Right forelimb (tissue), 1 donor: ENCODE results near the gene AGER.

Experiments
- DNase-seq: peaks from one replicate; pipeline ENCODE4 v3.0.0-alpha.2; 2018

The AGER gene

DNA sequence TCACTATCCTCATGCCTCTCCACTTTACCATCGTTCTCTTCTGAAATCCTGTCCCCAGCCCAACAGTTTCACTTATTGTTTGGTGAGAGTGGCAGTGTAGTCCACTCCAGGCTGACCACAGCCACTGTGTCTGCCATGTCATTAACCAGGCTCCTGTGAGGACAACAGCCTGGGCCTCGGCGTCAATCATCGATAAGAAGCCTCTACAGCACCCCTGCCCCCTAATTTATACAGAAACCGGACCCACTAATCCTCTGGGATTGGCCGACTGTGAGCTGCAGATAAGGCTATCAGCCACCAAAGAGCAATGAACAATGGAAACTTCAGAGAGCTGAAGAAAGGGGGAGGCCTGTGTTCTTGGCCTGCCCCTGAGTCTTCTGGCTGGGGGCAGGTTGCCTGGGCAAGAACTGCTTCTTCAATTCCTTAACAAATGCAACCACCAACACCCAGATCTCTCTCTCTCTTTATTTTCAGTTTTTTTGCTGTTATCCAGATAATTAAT, 16.2 kb downstream of the AGER start:
- no peak for DNase-seq

DNA sequence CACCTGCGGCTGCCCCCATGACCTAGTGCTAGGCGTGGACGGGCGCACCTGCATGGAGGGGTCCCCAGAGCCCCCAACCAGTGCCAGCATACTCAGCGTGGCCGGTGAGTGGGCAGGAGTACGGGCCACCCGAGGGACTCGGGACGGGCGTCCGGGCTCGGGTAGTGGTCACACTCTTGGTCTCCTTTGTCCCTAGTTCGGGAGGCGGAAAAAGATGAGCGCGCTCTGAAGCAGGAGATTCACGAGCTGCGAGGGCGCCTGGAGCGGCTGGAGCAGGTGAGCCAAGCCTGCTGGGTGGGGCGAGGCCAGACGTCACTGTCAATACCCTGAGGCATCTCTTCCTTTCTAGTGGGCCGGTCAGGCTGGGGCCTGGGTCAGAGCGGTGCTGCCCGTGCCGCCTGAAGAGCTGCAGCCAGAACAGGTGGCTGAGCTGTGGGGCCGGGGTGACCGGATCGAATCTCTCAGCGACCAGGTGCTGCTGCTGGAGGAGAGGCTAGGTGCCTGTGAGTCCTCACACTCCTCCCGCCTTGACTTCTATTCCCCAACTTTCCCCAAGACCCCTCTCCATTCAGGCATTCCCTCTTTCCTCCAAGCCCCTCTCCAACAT, 16.8 kb downstream of the AGER start:
- no peak for DNase-seq

DNA sequence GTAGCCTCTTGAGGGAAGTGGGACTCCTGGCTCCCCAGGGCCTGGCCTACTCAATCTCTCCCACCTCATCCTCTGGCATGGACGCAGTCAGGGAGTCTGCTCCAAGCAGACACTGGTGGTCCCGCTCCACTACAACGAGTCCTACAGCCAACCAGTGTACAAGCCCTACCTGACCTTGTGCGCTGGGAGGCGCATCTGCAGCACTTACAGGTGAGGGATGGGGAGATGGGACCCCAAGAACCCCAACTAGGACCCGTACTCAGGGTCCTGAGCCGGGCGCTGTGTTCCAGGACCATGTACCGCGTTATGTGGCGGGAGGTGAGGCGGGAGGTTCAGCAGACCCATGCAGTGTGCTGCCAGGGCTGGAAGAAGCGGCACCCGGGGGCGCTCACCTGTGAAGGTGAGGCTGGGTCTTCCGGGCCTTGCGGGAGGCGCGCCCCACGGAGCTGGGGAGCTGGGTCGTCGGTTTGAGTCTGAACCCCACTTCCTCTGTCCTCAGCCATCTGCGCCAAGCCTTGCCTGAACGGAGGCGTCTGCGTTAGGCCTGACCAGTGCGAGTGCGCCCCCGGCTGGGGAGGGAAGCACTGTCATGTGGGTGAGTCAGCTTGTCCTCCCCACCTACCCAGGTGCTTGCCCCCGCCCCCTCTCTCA, 17.5 kb downstream of the AGER start:
- no peak for DNase-seq

DNA sequence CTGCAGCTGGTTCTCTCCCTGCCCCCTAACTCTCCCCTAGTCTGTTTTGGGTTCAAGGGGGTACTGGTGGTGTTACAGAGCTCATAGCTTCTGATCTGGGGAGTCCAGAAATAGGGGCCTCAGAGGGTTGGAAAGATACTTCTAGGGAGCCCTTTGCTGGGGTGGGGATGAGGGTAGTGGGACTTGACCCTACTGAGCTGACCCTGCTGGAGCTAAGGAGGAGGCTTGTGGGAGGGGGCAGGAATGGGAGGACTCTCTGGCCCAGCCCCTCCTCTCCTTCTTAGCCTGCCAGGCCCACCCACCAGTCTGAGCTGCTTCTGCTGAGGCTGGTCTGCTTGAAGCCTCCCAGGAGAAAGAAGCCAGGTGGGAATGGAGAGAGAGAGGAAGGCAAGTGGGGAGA, 19.8 kb downstream of the AGER start, which contains the start of gene EGFL8:
Gene EGFL8, plus strand, starts transcription at position 301 of the 400 bp plus-strand sequence. CDS start 1,571 bp downstream, outside the sequence.
- DNase-seq, result no peak

DNA sequence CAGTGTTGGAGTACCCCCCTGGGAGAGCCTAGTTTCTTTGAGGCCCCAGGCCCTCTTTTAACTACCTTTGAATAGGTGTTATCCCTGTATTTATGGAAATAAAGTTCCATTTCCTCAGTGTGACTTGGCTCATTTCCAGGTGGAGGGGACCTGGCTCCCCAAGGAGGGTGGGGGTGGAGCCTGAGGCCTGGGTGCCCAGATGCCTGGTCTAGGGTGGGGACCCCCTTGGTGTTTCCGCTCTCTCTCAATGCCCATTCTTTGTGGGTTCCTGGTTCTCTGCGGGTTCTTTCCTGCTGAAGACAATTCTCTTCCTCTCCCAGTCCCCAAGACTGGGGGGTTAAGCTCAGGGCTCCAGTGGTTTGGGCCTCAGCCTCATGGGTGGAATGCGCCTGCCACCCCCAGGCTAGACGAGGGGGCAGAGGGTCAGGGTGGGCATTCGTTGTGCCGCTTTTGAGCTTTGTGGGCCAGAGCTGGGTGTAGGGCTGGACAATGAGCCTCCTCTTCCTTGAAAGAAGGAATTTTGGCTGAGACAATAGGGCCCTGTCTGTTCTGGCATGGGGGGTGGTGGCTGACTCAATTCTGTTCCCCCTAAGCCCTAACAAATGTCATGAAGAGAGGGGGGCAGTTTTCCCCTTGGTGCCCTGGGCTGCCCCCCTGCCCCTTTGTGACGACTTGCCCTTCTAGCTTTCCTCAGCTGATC, 20.3 kb downstream of the AGER start:
- DNase-seq, result no peak

DNA sequence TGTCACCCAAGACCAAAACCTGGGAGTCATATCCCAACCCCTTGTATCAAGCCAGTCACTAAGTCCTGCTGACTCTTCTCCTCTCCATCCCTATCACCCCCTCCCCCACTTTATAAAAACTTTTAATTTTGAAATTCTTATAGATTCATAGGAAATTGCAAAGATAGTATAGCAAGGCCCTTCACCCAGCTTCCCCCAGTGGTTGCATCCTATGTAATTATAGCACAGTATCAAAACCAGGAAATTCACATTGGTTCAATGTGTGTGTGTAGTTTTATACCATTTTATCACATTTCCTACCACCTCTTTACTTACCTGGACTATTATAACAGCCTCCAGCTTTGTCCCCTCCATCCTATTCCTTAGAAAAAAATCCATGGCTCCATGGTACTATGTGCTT, 26.0 kb downstream of the AGER start:
- no peak for DNase-seq

DNA sequence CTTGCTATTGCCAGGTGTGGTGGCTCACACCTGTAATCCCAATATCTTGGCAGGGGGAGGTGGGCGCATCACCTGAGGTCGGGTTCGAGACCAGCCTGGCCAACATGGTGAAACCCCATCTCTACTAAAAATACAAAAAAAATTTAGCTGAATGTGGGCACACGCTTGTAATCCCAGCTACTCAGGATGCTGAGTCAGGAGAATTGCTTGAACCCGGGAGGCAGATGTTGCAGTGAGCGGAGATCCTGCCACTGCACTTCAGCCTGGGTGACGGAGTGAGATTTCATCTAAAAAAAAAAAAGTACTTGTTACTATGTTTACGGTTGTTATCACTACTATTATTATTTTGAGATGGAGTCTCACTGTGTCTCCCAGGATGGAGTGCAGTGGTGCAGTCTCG, 27.2 kb downstream of the AGER start:
- DNase-seq, result no peak

- DNase-seq, result no peak
Observed at GRCh38 chr6:32154514-32155161, 29.4 kb downstream of the AGER start.

DNA sequence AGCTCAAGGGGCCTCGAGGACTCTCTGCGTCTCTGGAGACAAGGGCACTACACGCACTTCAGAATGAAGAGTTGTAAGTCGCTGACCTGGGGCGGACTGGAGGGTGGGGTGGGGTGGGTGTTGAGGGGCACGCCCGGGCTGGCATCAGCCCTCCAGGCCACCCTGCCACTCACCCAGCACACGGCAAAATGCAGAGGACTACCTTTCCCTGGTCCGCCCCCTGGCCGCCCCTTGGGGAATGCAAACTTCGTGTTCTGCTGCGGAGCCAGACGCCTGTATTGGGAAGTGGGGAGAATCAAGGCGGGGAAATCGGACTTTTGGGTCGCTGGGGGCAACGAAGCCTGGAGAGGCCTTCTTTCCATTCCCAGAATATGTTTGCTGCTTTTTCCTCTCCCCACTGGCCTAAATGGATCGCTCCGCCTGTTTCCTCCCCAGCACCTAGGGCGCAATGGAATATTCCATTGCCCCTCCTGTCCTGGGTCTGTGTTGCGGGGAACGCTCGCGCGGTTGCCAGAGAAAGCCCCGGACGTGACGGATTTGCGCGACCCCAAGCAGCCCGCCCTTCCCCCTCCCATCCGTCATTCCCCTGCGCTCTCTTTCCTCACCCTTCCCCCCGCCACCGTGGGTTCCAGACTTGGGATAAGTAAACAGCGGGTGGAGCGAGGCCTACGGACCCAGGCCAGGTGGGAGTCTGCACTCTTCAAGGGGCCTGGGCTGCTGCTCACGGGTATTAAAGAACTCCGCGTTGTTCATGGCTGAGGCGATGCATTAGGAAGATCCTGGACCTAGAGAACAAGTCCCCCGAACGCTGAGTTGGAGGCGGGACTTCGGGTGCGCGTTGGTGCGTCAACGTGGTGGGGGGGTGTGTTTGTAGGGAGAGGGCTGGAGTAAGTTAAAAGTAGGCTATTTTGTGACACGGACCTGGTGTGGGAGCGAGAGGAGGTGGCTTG, 30.2 kb downstream of the AGER start, which contains the start of gene PPT2:
Gene PPT2, plus strand, starts transcription at position 578 of the 950 bp plus-strand sequence. CDS start 454 bp downstream, outside the sequence.
- DNase-seq, result peak; percentile 94

- DNase-seq, result no peak
Observed at GRCh38 chr6:32152769-32153563, 31.1 kb downstream of the AGER start.

DNA sequence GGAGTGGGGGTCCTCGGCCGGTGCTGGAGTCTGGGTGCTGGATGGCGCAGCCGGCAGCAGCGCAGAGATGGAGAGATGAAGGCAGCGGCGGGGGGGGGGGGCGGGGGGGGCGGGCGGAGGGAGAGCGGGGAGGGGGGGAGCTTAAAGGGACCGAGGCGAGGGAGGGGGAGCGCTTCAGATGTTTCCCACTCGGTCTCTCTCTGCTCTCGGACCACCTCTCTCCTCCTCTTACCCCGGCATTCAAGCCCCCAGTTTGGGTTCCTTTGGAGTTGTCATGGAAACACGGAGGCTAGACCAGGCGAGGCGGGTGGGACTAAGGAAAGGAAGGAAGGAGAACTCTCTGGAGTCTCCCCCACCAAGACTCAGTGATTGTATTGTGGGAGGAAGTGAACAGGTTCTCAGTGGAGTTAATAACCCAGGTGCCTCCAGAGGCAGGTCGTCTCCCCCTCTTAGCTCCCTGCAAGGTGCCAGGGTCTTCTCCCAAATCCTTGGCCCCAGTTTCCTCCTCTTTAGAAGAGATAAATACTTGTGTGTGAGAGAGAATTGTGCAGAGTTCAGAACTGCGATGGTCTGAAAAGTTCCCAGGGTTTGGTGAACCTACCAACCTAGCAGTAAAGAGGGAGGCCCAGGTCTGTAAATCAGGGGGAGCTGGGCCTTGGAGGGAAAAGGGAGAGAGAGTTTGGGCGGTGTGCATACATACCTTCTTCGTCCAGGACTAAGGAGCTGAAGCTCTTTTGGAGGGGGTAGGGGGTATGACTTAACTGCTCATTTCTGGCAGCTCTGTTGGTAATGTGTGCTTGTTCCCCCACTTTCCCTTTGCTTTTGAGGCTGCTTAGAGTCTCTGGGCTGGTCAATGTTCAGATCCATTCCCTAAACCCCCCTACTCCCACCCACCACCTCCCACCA, 31.9 kb downstream of the AGER start, which contains the start of gene PRRT1:
Gene PRRT1, minus strand, starts transcription at position 77 of the 906 bp plus-strand sequence. CDS start 112 bp downstream, outside the sequence.
- no peak for DNase-seq

DNA sequence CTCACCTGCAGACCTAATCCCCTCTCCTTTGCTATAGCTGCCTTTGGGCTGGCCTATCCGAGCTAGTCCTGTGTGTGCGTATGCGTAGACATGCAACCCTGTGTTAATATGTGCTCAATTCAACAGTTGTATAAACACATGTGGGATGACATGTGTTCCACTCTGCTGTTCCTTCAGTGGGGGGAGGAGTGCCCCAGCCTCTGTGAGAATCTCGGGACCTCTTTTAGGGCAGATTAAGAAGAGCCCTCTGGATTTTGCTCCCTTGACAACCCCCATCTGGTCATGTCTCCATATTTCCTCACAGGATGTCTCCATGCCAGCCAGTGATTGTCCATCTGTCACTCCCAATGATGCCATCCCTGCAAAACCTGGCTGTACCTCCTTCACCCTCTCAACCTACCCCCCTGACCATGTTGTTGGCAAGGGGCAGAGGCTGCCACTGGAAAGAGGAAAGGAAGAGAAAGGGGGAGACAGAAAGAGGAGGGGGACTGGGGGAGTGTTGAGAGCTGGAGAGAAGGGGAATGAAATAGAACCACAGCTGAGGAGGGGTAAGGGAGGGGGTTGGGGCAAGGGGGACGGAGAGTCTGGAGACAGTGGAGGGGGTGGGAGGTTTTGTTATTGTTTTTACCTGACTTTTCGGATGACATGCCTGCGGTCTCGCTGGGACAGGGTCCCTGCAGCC, 32.7 kb downstream of the AGER start:
- DNase-seq, result no peak

GRCh38 chr6:32149932-32150870, 33.9 kb downstream of the AGER start:
- no peak for DNase-seq

- no peak for DNase-seq
Observed at GRCh38 chr6:32149092-32149755, 34.8 kb downstream of the AGER start.

DNA sequence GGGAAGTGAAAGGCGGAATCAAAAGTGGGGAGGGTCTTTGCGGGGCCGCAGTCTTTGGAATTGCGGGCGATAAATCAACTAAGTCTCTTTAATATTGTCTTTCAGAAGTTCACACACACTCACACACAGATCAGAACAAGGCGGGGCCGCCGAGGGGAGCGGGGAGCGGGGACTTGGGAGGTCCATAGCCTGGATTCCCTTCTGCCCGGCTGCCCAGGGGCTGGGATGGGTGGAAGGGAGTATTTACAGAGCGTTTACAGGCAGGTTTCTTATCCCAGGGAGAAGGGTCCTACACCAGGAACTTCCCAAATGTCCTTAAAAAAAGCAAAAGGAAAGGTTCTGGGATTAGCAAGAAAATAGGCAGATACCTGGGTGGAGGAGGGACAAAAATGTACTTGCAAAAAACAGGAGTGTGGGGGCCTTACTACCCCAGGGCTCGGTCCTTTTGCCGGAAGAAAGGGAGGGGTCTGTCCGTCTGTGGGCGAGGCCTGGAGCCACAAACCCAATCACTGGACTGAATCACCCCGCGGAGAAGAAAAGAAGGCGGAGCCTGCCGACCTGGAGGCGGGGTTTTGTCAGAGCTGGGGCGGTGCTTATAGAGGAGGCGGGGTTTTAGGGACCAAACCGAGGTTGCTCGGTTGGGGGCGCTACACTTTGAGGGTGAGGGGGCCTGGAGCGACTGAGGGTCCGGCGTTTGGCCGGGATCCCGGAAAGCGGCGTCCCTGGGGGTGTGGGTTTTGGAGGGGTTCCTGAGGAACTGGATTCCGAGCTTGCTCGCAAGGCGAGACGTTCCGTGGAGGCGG, 35.6 kb downstream of the AGER start:
- DNase-seq, result peak; percentile 77

GRCh38 chr6:32147401-32148132, 36.5 kb downstream of the AGER start:
- no peak for DNase-seq
